Measurements from ENCODE around the gene CTNND2. TPM values are rescaled to one million over a fixed set of nuclear protein-coding genes. Genes with fewer than 3 reads are reported as not detected.

Gene CTNND2
- total RNA-seq, 2 experiments from 2014 or later = not detected

DNA sequence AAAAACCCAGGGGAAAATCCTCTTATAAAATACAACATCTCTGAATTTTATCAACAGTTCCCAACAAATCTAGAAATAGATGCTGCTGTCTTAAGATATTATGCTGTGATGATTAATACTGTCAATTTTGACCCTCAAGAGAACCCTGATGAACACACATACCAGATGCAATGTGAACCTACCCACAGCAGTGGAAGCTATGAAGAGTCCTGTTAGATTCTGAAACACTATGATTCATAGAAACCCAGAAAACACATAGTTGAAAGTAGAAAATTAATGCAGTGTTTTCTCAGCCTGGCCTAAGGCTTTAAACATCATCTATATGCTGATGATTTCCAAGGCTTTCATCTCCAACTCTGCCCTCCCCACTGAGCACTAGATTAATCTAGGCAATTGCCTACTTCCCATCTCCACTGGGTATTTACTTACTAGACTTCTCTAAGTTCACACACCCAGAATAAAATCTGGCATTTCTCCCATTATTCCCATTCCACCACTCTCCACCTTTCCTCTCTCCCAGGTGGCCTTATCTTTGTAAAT lies 296.2 kb downstream of the CTNND2 start:
- ATAC-seq (no peak), DNase-seq (no peak)
- CTCF ChIA-PET = no interaction called here
- Mint-ChIP-seq H3K27me3 (no peaks in the 10 kb centered on the region), H3K9me3 (ENCODE audit: low read depth) (no peaks in the 10 kb centered on the region), H3K4me3 (no peak overlapping the region), H3K36me3 (no peaks in the 10 kb centered on the region), H3K4me1 (no peaks in the 10 kb centered on the region), H3K27ac (no peak overlapping the region)

DNA sequence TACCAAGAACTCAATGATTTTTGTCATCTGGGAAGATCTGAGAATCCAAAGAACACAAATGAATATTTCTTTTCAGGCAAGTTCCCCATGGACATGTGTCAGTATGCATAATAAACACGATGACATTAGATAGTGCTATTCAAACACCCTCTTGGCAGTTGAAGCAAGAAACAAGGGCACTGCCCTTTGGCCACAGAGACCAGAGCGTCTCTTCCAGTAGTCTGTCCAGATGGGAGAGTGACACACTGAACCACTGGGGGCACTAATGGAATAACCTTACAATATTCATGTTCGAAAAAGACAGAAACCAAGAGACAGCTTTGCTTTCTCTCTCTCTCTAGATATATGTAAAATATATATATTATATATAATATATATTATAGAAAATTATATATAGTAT lies 301.9 kb downstream of the CTNND2 start:
- CTCF ChIA-PET = no interaction called here
- Mint-ChIP-seq H3K9me3 (ENCODE audit: low read depth) (peaks cover 3% of the 10 kb centered on the region), H3K4me3 (no peak overlapping the region), H3K27ac (no peak overlapping the region), H3K27me3 (no peaks in the 10 kb centered on the region), H3K4me1 (no peaks in the 10 kb centered on the region), H3K36me3 (no peaks in the 10 kb centered on the region)
- no peak for DNase-seq
- no peak for ATAC-seq

- Mint-ChIP-seq H3K4me3 (no peak overlapping the region), H3K27ac (no peak overlapping the region), H3K9me3 (ENCODE audit: low read depth) (peaks cover 3% of the 10 kb centered on the region), H3K36me3 (no peaks in the 10 kb centered on the region), H3K27me3 (no peaks in the 10 kb centered on the region), H3K4me1 (no peaks in the 10 kb centered on the region)
- CTCF ChIA-PET = no interaction called here
- DNase-seq = no peak
- no peak for ATAC-seq
Measured at GRCh38 chr5:11599499-11599898, 304.7 kb downstream of the CTNND2 start.

- no peaks in the 10 kb centered on the region for H3K4me1 Mint-ChIP-seq
- no peak for DNase-seq
- CTCF ChIA-PET = no interaction called here
- H3K27ac Mint-ChIP-seq = no peak overlapping the region
- no peaks in the 10 kb centered on the region for H3K27me3 Mint-ChIP-seq
- H3K9me3 Mint-ChIP-seq (ENCODE audit: low read depth) = peaks cover 7% of the 10 kb centered on the region
- no peak overlapping the region for H3K4me3 Mint-ChIP-seq
- H3K36me3 Mint-ChIP-seq = no peaks in the 10 kb centered on the region
- ATAC-seq = no peak
Measured at GRCh38 chr5:11596657-11597071, 307.6 kb downstream of the CTNND2 start.

DNA sequence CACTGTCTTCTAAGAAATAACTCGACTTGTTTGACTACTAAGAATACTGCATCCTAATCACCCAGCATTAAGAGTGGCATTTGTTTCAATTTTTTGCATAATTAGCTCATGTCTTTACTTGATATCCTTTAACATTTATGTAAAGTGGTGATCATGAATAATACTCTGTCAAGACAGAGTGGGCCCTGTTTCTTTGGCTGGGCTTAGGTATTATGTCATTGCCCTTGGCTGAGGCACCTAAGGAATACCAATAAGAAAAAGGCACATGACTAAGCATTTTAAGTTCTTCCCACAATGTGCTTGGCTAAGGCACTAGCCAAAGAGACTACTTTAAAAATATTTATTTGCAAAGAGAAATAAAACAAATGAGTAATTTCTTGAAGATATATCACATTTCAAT lies 308.1 kb downstream of the CTNND2 start:
- peaks cover 7% of the 10 kb centered on the region for H3K9me3 Mint-ChIP-seq (ENCODE audit: low read depth)
- no peak for ATAC-seq
- CTCF ChIA-PET = no interaction called here
- DNase-seq = no peak
- H3K27me3 Mint-ChIP-seq = no peaks in the 10 kb centered on the region
- H3K36me3 Mint-ChIP-seq = no peaks in the 10 kb centered on the region
- no peak overlapping the region for H3K4me3 Mint-ChIP-seq
- H3K4me1 Mint-ChIP-seq = no peaks in the 10 kb centered on the region
- H3K27ac Mint-ChIP-seq = no peak overlapping the region

GRCh38 chr5:11595045-11595444 lies 309.2 kb downstream of the CTNND2 start:
- no peak for ATAC-seq
- CTCF ChIA-PET = no interaction called here
- Mint-ChIP-seq H3K27ac (no peak overlapping the region), H3K4me3 (no peak overlapping the region), H3K27me3 (no peaks in the 10 kb centered on the region), H3K9me3 (ENCODE audit: low read depth) (peaks cover 7% of the 10 kb centered on the region), H3K4me1 (no peaks in the 10 kb centered on the region), H3K36me3 (no peaks in the 10 kb centered on the region)
- no peak for DNase-seq

DNA sequence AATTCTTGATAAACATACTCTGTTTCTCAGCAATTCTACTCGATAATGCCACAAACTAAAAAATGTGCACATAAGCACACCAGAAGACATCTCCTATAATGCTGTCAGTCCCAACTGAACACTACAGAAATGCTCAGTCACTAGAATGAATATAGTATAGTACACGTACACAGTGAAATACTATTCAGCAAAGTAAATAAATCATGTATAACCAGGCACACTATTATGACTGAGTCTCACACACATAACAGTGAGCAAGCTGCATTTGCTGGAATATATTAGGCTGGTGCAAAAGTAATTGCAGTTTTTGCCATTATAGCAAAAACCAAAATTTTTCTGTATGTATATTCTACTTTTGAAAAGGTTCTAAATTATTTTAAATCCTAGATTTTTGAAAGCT lies 310.2 kb downstream of the CTNND2 start:
- no peak for DNase-seq
- CTCF ChIA-PET = no interaction called here
- ATAC-seq = no peak
- Mint-ChIP-seq H3K4me1 (no peaks in the 10 kb centered on the region), H3K36me3 (no peaks in the 10 kb centered on the region), H3K4me3 (no peak overlapping the region), H3K27ac (no peak overlapping the region), H3K9me3 (ENCODE audit: low read depth) (peaks cover 7% of the 10 kb centered on the region), H3K27me3 (no peaks in the 10 kb centered on the region)

GRCh38 chr5:11590475-11590874 lies 313.8 kb downstream of the CTNND2 start:
- no peak for ATAC-seq
- CTCF ChIA-PET = no interaction called here
- no peak for DNase-seq
- H3K9me3 Mint-ChIP-seq (ENCODE audit: low read depth) = peaks cover 4% of the 10 kb centered on the region
- H3K27me3 Mint-ChIP-seq = no peaks in the 10 kb centered on the region
- H3K36me3 Mint-ChIP-seq = no peaks in the 10 kb centered on the region
- no peak overlapping the region for H3K27ac Mint-ChIP-seq
- H3K4me3 Mint-ChIP-seq = no peak overlapping the region
- H3K4me1 Mint-ChIP-seq = no peaks in the 10 kb centered on the region

GRCh38 chr5:11588803-11589202 lies 315.4 kb downstream of the CTNND2 start:
- no peak for DNase-seq
- H3K36me3 Mint-ChIP-seq = no peaks in the 10 kb centered on the region
- CTCF ChIA-PET = no interaction called here
- H3K9me3 Mint-ChIP-seq (ENCODE audit: low read depth) = peaks cover 4% of the 10 kb centered on the region
- H3K27me3 Mint-ChIP-seq = no peaks in the 10 kb centered on the region
- H3K4me3 Mint-ChIP-seq = no peak overlapping the region
- H3K27ac Mint-ChIP-seq = no peak overlapping the region
- H3K4me1 Mint-ChIP-seq = no peaks in the 10 kb centered on the region
- ATAC-seq = no peak

GRCh38 chr5:11584017-11584416 lies 320.2 kb downstream of the CTNND2 start:
- DNase-seq = no peak
- Mint-ChIP-seq H3K4me1 (no peaks in the 10 kb centered on the region), H3K27ac (no peak overlapping the region), H3K9me3 (ENCODE audit: low read depth) (no peaks in the 10 kb centered on the region), H3K27me3 (no peaks in the 10 kb centered on the region), H3K4me3 (no peak overlapping the region), H3K36me3 (no peaks in the 10 kb centered on the region)
- no peak for ATAC-seq
- CTCF ChIA-PET = no interaction called here

DNA sequence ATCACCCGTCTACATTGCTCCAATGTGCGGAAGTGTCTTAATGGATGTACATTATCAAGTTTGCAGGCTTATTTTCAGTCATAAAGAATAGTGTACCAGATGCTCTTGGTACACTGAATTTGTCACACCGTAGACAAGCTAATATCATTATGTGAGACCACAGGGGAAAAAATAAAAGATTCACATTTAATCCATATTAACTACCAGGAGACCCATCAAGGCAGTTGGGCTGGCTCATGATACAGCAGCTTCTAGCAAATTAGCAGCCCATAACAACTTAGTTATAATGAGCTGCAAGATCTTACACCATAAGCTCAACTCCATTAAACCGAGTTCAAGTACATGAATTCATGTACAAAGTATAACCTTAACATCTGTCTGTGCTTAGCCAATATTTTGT lies 324.9 kb downstream of the CTNND2 start:
- no peak for DNase-seq
- no peaks in the 10 kb centered on the region for H3K36me3 Mint-ChIP-seq
- no peak overlapping the region for H3K4me3 Mint-ChIP-seq
- H3K27me3 Mint-ChIP-seq = no peaks in the 10 kb centered on the region
- no peaks in the 10 kb centered on the region for H3K4me1 Mint-ChIP-seq
- ATAC-seq = no peak
- H3K27ac Mint-ChIP-seq = no peak overlapping the region
- CTCF ChIA-PET = no interaction called here
- no peaks in the 10 kb centered on the region for H3K9me3 Mint-ChIP-seq (ENCODE audit: low read depth)

DNA sequence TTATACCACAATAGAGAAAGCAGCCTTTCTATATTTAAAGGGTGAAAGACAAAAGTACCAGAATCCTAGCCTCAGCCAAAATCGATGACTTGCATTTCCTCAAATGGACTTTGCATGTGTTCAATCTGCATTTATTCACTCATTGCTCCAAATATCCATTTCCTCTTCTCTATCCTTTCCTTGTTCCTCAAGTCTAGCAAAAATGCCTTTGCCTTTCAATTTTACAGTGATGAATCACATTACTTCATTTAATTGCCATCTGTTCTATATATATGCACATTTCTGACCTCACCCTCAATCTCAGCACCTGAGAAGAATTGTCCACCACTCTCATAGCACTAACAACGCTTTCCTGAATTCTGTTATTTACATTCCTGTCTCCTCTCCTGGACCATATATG lies 329.5 kb downstream of the CTNND2 start:
- Mint-ChIP-seq H3K4me3 (no peak overlapping the region), H3K4me1 (no peaks in the 10 kb centered on the region), H3K36me3 (no peaks in the 10 kb centered on the region), H3K9me3 (ENCODE audit: low read depth) (no peaks in the 10 kb centered on the region), H3K27me3 (no peaks in the 10 kb centered on the region), H3K27ac (no peak overlapping the region)
- DNase-seq (no peak), ATAC-seq (no peak)
- CTCF ChIA-PET = no interaction called here

- Mint-ChIP-seq H3K4me1 (no peaks in the 10 kb centered on the region), H3K9me3 (ENCODE audit: low read depth) (no peaks in the 10 kb centered on the region), H3K27me3 (no peaks in the 10 kb centered on the region), H3K4me3 (no peak overlapping the region), H3K36me3 (no peaks in the 10 kb centered on the region), H3K27ac (no peak overlapping the region)
- DNase-seq (no peak), ATAC-seq (no peak)
- CTCF ChIA-PET = no interaction called here
Measured at GRCh38 chr5:11573140-11573992, 330.9 kb downstream of the CTNND2 start.

DNA sequence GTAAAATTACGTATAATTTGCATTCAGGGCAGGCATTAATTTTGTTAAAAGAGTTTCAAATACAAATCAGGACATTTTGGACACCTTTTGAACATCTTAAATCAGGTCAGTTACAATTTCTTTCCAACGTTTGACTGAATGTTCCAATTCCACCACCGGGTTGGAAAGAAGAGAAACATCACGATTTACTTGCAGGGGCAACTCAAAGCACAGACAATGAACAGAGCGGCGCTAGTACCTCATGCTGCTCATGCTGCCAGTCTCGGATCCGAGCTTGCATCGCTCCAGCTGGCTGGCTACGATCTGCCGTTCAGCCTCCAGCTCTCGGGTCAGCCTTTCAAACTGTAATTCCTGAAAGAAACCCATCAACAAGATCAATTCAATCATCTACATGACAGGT lies 339.5 kb downstream of the CTNND2 start:
- no peaks in the 10 kb centered on the region for H3K36me3 Mint-ChIP-seq
- ATAC-seq (no peak), DNase-seq (no peak)
- no peaks in the 10 kb centered on the region for H3K4me1 Mint-ChIP-seq
- no peak overlapping the region for H3K4me3 Mint-ChIP-seq
- no peaks in the 10 kb centered on the region for H3K9me3 Mint-ChIP-seq (ENCODE audit: low read depth)
- H3K27ac Mint-ChIP-seq = no peak overlapping the region
- CTCF ChIA-PET = no interaction called here
- no peaks in the 10 kb centered on the region for H3K27me3 Mint-ChIP-seq

All from activated CD8-positive, alpha-beta memory T cell treated with anti-CD3 and anti-CD28 coated beads, Interleukin-2, amount 10 ng/mL, durations not matched to agents 7 days and 5 days (primary cell).